ENCODE data around the gene COMP.

The COMP gene

DNA sequence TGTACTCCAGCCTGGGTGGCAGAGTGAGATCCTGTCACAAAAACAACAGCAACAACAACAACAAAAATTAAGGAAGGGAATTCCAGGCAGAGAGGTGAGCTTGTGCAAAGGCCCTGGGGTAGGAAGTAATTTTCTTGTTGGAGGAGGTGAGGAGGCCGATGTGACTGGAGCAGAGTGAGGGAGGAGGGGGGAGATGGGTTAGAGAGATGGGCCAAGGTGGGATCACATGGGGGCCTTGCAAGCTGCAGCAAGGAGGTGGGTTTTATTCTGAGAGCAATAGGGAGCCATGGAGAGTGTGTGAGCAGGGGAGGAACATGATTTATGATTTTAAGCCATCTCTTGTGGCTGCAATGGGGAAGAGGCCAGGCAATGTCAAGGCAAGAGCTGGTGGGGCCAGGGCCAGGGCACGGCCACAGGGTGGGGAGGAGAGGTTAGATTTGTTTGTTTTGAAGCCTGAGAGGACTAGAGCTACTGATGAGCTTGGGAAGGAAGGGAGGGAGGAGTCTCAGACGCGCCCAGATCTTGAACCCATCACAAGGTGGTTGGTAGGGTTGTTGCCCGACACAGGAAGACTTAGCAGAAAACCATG lies 12.5 kb upstream of the COMP start:
- DNase-seq = no peak

GRCh38 chr19:18802354-18802753 lies 11.2 kb upstream of the COMP start:
- no peak for DNase-seq

GRCh38 chr19:18800636-18801035 lies 9.5 kb upstream of the COMP start:
- DNase-seq = no peak

GRCh38 chr19:18800079-18800478 lies 9.0 kb upstream of the COMP start:
- no peak for DNase-seq

DNA sequence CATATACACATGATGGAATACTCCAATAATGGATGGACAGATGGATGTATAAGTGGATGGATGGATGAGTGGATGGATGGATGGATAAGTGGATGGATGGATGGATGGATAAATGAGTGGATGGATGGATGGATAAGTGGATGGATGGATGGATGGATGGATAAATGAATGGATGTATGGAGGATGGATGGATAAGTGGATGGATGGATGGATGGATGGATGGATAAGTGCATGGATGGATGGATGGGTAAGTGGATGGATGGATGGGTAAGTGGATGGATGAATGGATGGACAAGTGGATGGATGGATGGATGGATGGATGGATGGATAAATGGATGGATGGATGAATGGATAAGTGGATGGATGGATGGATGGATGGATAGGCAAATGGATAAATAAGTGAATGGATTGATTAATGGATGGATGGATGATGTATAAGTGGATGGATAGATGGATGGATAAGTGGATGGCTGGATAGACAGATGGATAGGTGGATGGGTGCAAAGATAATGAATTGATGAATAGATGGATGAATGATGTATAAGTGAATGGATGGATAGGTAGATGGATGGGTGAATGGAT lies 8.4 kb upstream of the COMP start:
- no peak for DNase-seq

DNA sequence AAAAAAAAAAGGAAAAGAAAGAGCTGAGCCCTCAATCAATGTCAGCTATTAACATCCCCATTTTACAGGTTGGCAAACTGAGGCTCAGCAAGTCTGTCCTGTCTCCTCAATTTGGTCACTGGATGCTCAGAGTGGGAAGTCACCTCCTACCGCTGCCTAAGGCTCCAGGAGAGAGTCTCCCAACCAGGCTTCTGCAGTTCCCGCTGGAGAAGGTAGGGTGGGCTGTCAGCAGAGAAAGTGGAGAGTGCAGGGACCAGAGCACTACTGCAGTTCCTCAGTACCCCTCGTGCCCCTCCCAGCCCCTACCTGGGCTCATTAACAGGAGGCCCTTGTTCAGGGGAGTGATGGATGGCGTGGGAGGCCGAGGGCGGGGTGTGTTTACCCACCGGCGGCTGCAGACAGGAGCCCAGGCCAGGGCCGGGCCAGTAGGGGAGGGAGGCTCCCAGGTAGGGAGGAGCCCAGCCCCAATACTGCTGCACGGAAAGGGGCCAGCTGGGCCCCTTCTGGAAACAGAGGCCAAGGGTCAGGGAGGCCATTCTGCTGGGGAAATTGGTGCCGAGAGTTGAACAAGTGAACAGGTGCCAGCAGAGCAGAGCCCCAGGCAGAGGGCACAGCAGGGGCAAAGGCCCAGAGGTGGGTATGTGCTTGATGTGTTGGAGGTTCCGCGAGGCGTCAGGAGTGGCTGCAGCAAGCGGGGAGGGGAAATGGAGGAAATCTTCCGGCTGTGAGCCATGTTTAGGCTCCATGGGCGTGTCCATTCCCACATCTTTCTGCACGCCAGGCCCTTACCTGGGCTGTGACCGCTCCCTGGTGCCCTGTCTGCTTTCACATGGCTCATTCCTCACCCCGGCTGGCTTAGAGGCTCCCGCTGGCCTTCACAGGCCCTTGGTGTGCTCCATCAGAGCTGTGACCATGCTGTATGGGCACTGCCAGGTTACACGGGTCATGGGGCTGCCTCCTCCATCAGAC lies 7.6 kb upstream of the COMP start:
- DNase-seq = no peak

GRCh38 chr19:18796239-18796638 lies 5.1 kb upstream of the COMP start:
- no peak for DNase-seq

DNA sequence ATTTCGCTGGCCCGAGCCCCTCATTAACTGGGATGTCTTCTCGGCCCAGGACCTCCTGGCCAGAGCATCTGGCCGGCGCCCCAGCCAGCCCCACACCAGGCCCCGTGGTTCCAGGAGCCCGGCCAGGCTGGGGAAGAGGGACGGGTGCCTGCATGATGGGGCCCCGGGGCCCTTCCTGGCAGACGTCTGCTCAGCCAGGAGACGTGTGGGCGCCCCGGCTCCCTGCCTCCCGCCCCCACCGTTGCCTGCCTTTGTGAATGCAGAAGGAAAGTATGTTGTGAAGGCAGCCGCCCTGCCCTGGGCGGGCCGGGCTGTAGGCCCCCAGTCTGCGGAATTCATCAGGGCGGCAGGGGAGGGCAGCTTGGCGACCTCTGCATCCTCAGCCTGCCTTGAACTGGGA lies 4.4 kb upstream of the COMP start:
- DNase-seq = no peak

DNA sequence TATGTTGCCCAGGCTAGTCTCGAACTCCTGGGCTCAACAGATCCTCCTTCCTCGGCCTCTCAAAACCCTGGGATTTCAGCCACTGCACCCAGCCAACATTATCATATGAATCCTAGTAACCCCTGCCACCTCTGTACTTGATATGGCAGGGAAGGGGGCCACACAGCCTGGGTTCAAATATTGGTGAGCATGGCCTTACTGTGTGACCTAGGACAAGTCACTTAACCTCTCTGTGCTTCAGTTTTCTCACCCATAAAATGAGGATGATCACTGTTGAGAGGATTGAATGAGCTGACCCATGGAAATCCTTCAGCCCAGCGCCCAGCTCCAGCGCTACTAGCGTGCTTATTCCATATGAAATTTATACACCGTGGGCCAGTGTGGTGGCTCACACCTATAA lies 3.6 kb upstream of the COMP start:
- no peak for DNase-seq

DNA sequence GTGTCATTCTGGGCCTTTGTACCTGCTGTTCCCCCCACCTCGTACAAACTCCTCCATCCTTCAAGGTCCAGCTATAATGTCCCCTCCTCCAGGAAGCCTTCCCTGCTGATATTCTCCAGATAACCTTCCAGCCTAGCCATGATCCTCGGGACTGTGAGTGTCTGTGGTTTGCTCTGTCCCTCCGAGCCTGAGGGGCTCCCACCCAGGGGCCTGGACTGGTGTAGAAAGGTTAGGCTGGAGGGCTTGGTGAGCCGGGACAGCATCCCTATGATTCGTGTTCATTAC lies 2.9 kb upstream of the COMP start:
- no peak for DNase-seq

GRCh38 chr19:18793144-18794028 lies 2.3 kb upstream of the COMP start:
- no peak for DNase-seq

DNA sequence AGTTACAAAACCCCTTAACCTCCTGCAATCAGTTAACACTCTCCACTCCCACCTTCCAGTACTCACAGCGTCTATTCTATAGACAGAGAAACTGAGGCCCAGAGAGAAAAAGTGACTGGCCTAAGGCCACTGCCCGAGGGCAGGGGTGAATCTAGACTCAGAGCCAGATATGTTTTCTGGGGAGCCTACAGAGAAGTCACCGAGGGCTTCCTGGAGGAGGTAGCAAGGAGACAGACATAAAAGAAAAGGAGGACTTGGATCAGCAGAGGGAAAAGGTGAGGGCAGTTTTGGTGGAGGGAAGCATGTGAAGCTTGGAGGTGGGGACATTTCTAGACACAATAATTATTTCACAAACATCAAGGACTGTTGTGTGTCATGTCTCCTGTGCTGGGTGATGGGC lies 1.6 kb upstream of the COMP start:
- no peak for DNase-seq

DNA sequence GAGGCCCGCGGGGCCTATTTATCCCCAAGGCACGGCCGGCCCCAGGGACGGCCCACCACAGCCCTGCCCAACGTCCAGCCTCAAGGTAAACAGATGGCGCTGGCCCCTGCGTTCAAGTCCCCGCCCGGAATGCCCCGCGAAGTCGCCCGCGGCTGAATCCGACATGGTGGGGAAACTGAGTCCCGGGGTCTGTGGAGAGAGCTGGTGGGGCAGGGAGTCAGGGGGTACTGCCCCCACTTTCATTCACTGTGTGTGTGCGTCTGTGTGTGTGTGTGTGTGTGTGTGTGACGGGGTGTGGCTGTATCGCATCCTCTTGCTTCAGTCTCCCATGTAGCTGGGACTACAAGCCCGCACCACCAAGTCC lies 192 bp upstream of the COMP start:
- no peak for DNase-seq

DNA sequence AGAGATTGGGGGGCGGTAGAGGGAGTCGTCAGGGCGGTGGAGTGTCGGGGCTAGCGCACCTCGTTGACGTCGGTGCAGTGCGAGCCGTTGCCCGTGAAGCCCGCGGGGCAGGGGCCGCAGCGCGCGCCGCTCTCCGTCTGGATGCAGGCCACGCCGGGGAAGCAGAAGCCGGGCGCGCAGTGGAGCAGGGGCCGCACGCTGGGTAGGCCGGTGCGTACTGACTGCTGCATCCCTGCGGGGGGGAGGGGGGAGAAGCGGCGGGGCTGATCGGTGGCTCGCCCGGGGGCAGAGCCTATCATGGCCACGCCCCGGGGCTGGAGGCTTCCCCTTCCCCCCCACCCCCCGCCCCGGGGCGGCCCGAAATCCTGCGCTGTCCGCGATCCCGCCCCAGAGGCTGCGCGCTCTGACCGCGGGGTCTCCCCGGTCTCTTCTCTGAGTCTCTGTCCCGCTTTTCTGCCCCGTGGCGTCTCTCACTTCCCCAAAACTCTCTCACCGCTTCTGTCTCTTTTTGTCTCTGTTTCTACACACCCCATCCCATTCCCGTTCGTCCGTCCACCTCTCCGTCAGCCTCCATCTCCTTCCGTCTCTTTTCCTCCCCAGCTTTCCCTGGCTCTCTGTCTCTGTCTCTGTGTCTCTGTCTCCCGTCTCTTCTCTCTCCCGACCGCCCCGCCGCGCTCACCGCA lies 1.1 kb downstream of the COMP start:
- DNase-seq = peak; percentile 23

GRCh38 chr19:18789422-18789869 lies 1.7 kb downstream of the COMP start:
- no peak for DNase-seq

GRCh38 chr19:18788529-18789421 lies 2.3 kb downstream of the COMP start:
- no peak for DNase-seq

DNA sequence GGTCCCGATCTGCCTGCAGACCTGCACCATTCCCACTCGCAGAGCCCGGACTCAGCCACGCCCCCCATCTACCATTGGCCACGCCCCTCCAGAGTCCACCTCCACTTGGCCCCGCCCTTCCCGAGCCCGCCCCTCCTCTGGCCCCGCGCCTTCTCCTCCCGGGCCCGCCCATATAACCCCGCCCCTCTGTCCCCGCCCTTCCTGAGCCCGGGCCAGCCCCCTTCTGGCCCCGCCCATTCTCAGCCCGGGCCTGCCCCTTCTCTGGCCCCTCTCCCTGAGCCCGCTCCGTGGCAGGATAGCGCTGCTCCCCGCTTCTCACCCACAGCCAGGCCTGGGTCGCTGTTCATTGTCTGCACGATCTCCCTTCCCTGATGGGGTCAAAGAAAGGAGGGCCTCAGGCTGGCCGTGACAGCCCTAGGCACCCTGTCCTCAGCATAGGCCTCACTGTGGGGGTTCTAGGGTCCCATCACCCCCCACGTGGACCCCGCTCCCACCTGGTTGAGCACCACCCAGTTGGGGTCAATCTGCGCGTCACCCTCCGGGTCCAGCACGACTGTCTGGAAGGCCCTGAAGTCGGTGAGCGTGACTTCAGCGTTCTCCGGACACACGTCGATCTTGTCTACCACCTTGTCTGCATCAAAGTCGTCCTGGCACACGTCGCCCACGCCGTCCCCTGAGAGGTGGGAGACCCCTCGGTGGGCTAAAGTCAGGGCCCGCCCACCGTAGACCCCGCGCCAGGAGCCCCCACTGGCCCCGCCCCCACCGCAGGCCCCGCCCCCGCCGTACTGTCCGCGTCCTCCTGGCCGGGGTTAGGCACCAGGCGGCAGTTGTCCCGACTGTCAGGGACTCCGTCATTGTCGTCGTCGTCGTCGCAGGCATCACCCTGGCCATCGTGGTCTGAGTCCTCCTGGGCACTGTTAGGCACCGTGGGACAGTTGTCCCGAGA lies 5.7 kb downstream of the COMP start:
- DNase-seq = peak; percentile 43

- DNase-seq = no peak
Measured at GRCh38 chr19:18784786-18785120, 6.4 kb downstream of the COMP start.

DNA sequence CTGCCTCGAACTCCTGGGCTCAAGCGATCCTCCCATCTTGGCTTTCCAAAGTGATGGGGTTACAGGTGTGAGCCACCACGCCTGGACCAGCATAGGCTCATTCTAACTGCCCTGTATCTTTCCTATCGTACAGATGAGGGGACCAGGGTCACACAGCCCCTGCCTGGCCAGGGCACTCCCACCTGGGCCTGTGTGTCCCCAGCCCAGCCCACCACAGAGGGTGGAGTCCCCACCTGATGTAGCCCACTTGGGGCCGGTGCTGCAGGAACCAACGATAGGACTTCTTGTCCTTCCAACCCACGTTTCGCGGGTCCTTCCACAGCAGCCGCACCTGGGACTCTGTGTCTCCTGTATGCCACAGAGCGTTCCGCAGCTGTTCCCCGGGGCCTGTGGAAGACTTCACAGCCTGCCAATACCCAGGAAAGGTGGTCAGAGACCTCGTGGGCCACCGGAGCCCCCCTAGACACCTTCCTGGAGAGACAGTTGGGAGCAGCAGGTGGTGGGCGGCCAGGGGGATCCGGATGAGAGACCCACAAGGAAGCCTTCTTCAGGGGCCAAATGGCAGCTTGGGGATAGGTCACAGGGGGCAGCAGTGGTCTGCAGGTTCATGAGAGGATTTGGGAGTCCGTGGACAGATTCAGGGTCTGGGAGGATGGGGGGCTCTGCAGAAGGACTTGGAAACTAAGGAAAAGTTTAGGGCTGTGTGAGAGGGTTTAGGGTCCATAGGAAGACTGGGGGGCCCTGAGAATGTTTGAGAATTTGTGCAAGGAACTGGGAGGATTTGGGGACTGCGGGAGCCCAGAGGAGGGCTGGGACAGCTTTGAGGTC lies 6.9 kb downstream of the COMP start:
- no peak for DNase-seq
